Body of pancreas (tissue), 4 donors: ENCODE results near the gene CDKN3.

Source experiments
- CTCF ChIP-seq, 7 experiments: fragments of 450-650 bp in 4 of 7; fragments of 200-600 bp in 3 of 7; sonication (generic) in 3 of 7; IDR thresholded peaks; one replicate each; pipeline ENCODE4 v1.5.1; 2016 to 2019; ENCODE audit warnings: antibody characterized with exemption in 7 of 7
- POLR2A ChIP-seq, 3 donors: fragments of 450-650 bp; IDR thresholded peaks; one replicate each; pipeline ENCODE4 v1.6.1; 2016; ENCODE audit warnings: antibody characterized with exemption in 3 of 3, mild to moderate bottlenecking in 2 of 3

- TF ChIP-seq POLR2A (IDR thresholded peaks at IDR 0.05): no peak
- no peak for TF ChIP-seq CTCF (IDR thresholded peaks at IDR 0.05)
These were observed 40.6 kb upstream of the CDKN3 start for GRCh38 chr14:54356172-54356571.
